ENCODE results near the gene COL4A4.

Gene COL4A4

DNA sequence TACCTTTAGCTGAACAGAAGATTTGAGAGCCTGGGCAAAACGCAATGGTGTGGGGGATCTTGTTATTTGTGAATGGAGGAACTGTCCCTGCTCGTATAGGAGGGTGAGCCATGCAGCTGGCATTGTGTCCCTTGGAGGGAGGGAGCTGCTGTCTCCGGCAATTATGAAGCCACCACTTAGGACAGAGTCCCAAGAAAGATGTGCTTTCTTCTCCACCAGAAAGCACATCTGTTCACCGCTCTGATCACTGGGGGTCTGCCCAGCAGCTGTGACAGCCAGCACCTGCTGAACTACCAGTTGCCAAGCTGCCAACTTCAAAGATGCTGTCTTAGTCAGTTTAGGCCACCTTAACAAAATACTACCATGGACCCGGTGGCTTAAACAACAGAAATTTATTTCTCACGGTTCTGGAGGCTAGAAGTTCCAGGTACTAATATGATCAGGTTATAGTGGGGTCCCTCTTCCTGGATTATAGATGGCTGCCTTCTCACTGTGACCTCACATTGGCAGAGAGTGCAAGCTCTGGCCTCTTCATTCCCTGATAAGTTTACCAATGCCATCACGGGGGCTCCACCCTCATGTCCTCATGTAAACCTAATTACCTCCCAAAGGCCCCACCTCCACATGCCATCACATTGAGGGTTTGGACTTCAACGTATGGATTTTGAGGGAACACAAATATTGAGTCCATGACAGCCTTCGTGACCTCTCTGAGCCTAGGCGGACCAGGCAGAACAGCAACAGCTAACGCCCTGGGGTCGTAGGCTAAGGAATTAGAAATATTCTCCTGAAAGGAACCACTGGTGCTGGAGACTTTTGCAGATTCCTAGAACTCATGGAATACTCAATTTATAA lies 179.9 kb downstream of the COL4A4 start:
- H3K27ac ChIP-seq: no peak overlapping the region; the same call in 1 of the 2 replicates
- TF ChIP-seq, protein P1, sequence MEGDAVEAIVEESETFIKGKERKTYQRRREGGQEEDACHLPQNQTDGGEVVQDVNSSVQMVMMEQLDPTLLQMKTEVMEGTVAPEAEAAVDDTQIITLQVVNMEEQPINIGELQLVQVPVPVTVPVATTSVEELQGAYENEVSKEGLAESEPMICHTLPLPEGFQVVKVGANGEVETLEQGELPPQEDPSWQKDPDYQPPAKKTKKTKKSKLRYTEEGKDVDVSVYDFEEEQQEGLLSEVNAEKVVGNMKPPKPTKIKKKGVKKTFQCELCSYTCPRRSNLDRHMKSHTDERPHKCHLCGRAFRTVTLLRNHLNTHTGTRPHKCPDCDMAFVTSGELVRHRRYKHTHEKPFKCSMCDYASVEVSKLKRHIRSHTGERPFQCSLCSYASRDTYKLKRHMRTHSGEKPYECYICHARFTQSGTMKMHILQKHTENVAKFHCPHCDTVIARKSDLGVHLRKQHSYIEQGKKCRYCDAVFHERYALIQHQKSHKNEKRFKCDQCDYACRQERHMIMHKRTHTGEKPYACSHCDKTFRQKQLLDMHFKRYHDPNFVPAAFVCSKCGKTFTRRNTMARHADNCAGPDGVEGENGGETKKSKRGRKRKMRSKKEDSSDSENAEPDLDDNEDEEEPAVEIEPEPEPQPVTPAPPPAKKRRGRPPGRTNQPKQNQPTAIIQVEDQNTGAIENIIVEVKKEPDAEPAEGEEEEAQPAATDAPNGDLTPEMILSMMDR (conservative IDR thresholded peaks at IDR 0.05): no peak

DNA sequence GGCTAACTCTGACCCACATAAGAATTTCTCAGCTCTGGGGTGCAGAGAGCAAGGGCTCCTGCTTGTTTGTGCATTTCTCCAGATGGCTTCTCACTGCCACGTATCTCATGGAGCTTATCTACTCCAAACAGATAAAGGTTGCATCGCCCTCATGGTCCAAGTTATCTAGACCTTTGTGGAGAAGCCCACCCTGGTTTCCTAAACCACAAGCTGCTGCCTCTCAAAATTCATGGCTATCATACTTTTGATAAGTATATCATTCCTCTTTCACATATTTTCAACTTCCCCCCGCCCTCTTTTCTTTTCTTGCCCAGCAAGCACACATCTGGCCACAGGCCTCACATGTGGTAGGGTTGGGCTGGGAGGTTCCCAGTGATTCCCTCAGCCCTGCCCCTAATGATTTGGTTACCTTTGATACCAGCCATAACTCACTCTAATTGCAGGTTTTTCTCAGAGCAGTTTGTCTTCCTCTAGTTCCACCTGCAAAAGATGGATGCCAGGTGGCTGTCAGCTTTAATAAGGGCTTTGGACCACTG lies 182.1 kb downstream of the COL4A4 start:
- no peak overlapping the region for H3K27ac ChIP-seq
- TF ChIP-seq, protein P1 (conservative IDR thresholded peaks at IDR 0.05): no peak

DNA sequence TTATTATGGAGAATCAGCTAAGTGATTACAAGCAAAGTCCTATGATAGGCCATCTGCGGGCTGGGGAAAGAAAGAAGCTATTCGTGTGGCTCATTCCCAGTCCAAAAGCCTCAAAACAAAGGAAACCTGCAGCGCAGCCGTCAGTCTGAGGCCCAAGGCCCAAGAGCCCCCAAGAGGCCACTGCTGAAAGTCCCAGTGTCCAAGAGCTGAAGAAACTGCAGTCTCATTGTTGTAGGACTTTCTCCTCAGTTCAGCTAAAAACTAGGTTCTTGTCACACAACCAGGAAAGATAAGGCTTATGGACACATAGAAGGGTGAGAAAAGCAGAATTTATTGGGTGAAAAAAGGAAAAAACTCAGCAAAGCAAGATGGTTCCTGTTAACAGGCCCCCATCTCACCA lies 185.0 kb downstream of the COL4A4 start:
- H3K27ac ChIP-seq: no peak overlapping the region
- TF ChIP-seq, protein P1 (conservative IDR thresholded peaks at IDR 0.05): no peak

DNA sequence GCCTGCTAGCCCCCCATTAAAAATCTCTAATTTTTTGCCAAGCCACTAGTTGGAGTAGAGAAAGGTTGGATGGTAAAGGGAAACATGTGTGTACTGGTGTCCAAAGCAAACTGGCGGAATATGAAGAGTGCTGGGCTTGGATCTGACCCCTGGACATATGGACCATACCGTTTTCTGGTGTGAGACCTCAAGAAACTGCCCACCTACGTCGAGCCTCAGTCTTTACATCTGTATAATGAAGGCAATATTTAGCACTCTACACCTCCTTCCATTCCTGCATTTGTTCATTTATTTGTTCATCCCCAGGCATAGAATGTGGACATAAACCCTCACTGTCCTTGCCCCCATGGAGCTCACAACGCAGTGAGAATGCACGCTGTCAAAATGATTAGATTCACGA lies 185.7 kb downstream of the COL4A4 start:
- TF ChIP-seq, protein P1 (conservative IDR thresholded peaks at IDR 0.05): no peak
- H3K27ac ChIP-seq: no peak overlapping the region

DNA sequence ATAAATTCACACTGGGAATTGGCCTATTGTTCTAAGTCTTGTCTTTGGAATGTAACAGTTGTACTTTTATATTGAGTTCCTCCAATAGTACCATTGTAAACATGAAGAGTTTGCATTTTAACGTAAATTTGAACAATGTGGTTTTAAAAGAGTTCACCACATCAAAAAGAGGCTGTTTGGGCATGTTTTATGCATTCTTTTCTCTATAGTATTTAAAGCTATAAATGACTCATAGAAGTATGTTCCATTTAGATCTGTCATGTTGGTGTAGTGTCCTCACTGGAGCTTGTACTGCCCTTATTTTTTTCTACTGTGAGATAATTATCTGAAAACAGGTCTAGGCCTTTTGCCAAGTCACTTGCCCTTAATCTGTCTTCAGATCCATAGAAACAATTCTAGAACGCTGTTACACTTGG lies 186.2 kb downstream of the COL4A4 start:
- no peak overlapping the region for H3K27ac ChIP-seq
- TF ChIP-seq, protein P1 (conservative IDR thresholded peaks at IDR 0.05): no peak

DNA sequence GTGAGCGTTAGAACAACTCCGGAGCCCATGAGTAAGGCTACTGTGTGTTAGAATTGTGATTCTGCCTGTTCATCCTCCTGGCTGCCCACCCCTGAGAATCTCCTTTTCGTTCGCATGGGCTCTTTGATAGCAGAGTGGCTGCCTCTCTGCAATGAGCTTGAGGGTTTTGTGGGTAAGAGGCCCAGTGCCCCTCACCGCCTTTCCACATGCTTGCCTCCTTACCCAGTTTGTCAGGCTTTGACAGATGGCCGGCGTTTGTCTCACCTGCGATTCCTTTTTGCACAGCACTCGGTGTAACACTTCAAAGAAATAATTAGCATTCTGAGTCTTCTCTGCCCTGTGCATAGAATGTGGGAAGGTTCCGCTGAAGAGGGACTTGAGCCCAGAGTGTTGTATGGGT lies 190.2 kb downstream of the COL4A4 start:
- TF ChIP-seq, protein P1 (conservative IDR thresholded peaks at IDR 0.05): no peak
- no peak overlapping the region for H3K27ac ChIP-seq

DNA sequence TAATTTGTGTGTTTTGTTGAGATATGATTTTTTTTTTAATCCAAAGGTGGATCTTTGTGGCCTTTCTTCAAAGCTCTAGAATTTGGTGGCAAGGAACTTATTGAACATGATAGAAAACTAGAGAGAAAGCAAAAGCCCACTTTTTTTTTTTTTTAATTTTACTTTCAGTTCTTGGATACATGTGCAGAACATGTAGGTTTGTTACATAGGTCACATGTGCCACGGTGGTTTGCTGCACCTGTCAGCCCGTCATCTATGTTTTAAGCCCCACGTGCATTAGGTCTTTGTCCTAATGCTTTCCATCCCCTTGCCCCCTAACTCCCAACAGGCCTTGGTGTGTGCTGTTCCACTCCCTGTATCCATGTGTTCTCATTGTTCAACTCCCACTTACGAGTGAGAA lies 192.2 kb downstream of the COL4A4 start:
- TF ChIP-seq, protein P1 (conservative IDR thresholded peaks at IDR 0.05): no peak

More for the DNA sequence above, 192.2 kb downstream of the COL4A4 start:
- H3K27ac ChIP-seq: no peak overlapping the region

Measured in VCaP (cell line).